GM12865 (cell line): ENCODE data around the gene HIBCH.
A peak's percentile ranks its signal among the peaks of the same experiment; 100 is the strongest.
"Not testable (repeated sequence)": the region's sequence is repeated elsewhere in the genome, so short reads cannot be mapped to it uniquely, and the experiment has no call there.

Source experiments
- DNase-seq: peaks from one replicate; pipeline ENCODE4 v3.0.0; 2010; ENCODE audit warnings: low read depth
- H3K4me3 ChIP-seq: 2 replicates; pipeline ENCODE4 v1.5.1; 2011; ENCODE audit warnings: mild to moderate bottlenecking, low read depth, low read length, control low read depth
- CTCF ChIP-seq: IDR thresholded peaks from 2 replicates; pipeline ENCODE4 v1.5.1; 2011; ENCODE audit warnings: low read length, control low read depth, low read depth, inconsistent platforms; ENCODE audit not compliant: insufficient read depth; ENCODE audit errors: missing control alignments

Gene HIBCH

GRCh38 chr2:190360965-190361364 is 41.3 kb upstream of the HIBCH start:
- DNase-seq = no peak
- peak overlapping the region; percentile 57 for H3K4me3 ChIP-seq
- no peak for TF ChIP-seq CTCF

- TF ChIP-seq CTCF = no peak
- H3K4me3 ChIP-seq = peak overlapping the region; percentile 57
- DNase-seq = no peak
Measured at GRCh38 chr2:190360561-190360960, 40.9 kb upstream of the HIBCH start.

GRCh38 chr2:190358655-190359448 is 39.2 kb upstream of the HIBCH start:
- not testable (repeated sequence) for H3K4me3 ChIP-seq
- DNase-seq = peak; percentile 36

- DNase-seq = no peak
- H3K4me3 ChIP-seq = no peak overlapping the region
- TF ChIP-seq CTCF = no peak
Measured at GRCh38 chr2:190357600-190357999, 38.0 kb upstream of the HIBCH start.

GRCh38 chr2:190355968-190356644 is 36.5 kb upstream of the HIBCH start:
- TF ChIP-seq CTCF = no peak
- no peak for DNase-seq

GRCh38 chr2:190354003-190354690 is 34.5 kb upstream of the HIBCH start:
- no peak for TF ChIP-seq CTCF
- no peak for DNase-seq
- H3K4me3 ChIP-seq = no peak overlapping the region

More at GRCh38 chr2:190355968-190356644, 36.5 kb upstream of the HIBCH start:
- no peak overlapping the region for H3K4me3 ChIP-seq

GRCh38 chr2:190353537-190353899 is 33.9 kb upstream of the HIBCH start:
- no peak for DNase-seq
- no peak overlapping the region for H3K4me3 ChIP-seq
- no peak for TF ChIP-seq CTCF
